KMS-11 (cell line): ENCODE data around the gene ARMH4.

ENCODE experiments used
- H2AFZ ChIP-seq: fragments of 200-600 bp; sonication (generic); 2 replicates; pipeline ENCODE4 v1.6.1; 2016; ENCODE audit warnings: antibody characterized with exemption, mixed run types, low read depth
- H3K27ac ChIP-seq: fragments of 200-600 bp; sonication (generic); 2 replicates; pipeline ENCODE4 v1.6.1; 2016; ENCODE audit warnings: mild to moderate bottlenecking, mixed run types
- H3K27me3 ChIP-seq: fragments of 200-600 bp; sonication (generic); 2 replicates; pipeline ENCODE4 v1.6.1; 2017; ENCODE audit warnings: mild to moderate bottlenecking, low read depth, mixed run types, moderate library complexity; ENCODE audit not compliant: insufficient read depth
- H3K36me3 ChIP-seq: fragments of 200-600 bp; sonication (generic); 2 replicates; pipeline ENCODE4 v1.6.1; 2017; ENCODE audit warnings: mild to moderate bottlenecking, mixed run types; ENCODE audit not compliant: insufficient read depth
- H3K4me1 ChIP-seq: fragments of 200-600 bp; sonication (generic); 2 replicates; pipeline ENCODE4 v1.6.1; 2016; ENCODE audit warnings: mild to moderate bottlenecking, low read depth, mixed run types; ENCODE audit not compliant: poor library complexity, severe bottlenecking
- H3K4me2 ChIP-seq: fragments of 200-600 bp; sonication (generic); 2 replicates; pipeline ENCODE4 v1.7.0; 2016; ENCODE audit warnings: mild to moderate bottlenecking, mixed run types
- H3K4me3 ChIP-seq: fragments of 200-600 bp; sonication (generic); IDR thresholded peaks from 2 replicates; pipeline ENCODE4 v1.6.1; 2017; ENCODE audit warnings: low read depth, low read length, mixed read lengths; ENCODE audit not compliant: insufficient read depth
- H3K79me2 ChIP-seq: fragments of 200-600 bp; sonication (generic); 2 replicates; pipeline ENCODE4 v1.6.1; 2016; ENCODE audit warnings: low read depth, mixed run types; ENCODE audit not compliant: insufficient read depth
- H3K9ac ChIP-seq: fragments of 200-600 bp; sonication (generic); 2 replicates; pipeline ENCODE4 v1.6.1; 2016; ENCODE audit warnings: mild to moderate bottlenecking, mixed run types
- H4K20me1 ChIP-seq: fragments of 200-600 bp; sonication (generic); 2 replicates; pipeline ENCODE4 v1.6.1; 2016; ENCODE audit warnings: mild to moderate bottlenecking, mixed run types; ENCODE audit not compliant: insufficient read depth
- CTCF ChIP-seq: fragments of 200-600 bp; sonication (generic); conservative IDR thresholded peaks from 2 replicates; pipeline ENCODE4 v1.6.1; 2017; ENCODE audit warnings: low read depth, mild to moderate bottlenecking, antibody characterized with exemption, low read length, moderate library complexity, mixed read lengths

The ARMH4 gene

GRCh38 chr14:57982804-57983634 is 169.0 kb downstream of the ARMH4 start:
- Histone ChIP-seq H3K79me2 (no peaks in the 10 kb centered on the region), H3K36me3 (no peaks in the 10 kb centered on the region), H3K9ac (no peak overlapping the region), H3K4me1 (peaks cover 5% of the 10 kb centered on the region), H3K4me3 (no peak overlapping the region), H3K27me3 (no peaks in the 10 kb centered on the region), H2AFZ (no peak overlapping the region), H4K20me1 (no peaks in the 10 kb centered on the region), H3K4me2 (no peak overlapping the region), H3K27ac (no peak overlapping the region)
- TF ChIP-seq CTCF = no peak

GRCh38 chr14:57981817-57982560 is 170.0 kb downstream of the ARMH4 start:
- Histone ChIP-seq H3K4me2 (no peak overlapping the region), H4K20me1 (no peaks in the 10 kb centered on the region), H3K27me3 (no peaks in the 10 kb centered on the region), H3K9ac (no peak overlapping the region), H3K4me1 (peaks cover 5% of the 10 kb centered on the region), H3K79me2 (no peaks in the 10 kb centered on the region), H3K27ac (no peak overlapping the region), H3K36me3 (no peaks in the 10 kb centered on the region), H2AFZ (no peak overlapping the region), H3K4me3 (no peak overlapping the region)
- TF ChIP-seq CTCF = no peak

- Histone ChIP-seq H3K4me3 (no peak overlapping the region), H3K36me3 (no peaks in the 10 kb centered on the region), H3K4me2 (no peak overlapping the region), H4K20me1 (no peaks in the 10 kb centered on the region), H3K9ac (no peak overlapping the region), H3K27ac (no peak overlapping the region), H3K79me2 (no peaks in the 10 kb centered on the region), H2AFZ (no peak overlapping the region), H3K4me1 (peaks cover 5% of the 10 kb centered on the region), H3K27me3 (no peaks in the 10 kb centered on the region)
- TF ChIP-seq CTCF = no peak
Observed at GRCh38 chr14:57979376-57980048, 172.5 kb downstream of the ARMH4 start.

GRCh38 chr14:57976701-57977100 is 175.3 kb downstream of the ARMH4 start:
- Histone ChIP-seq H3K4me2 (no peak overlapping the region), H3K36me3 (no peaks in the 10 kb centered on the region), H3K9ac (no peak overlapping the region), H3K27ac (no peak overlapping the region), H3K4me1 (no peaks in the 10 kb centered on the region), H3K27me3 (no peaks in the 10 kb centered on the region), H2AFZ (no peak overlapping the region), H3K4me3 (no peak overlapping the region), H4K20me1 (no peaks in the 10 kb centered on the region), H3K79me2 (no peaks in the 10 kb centered on the region)
- TF ChIP-seq CTCF = no peak
